GM12864 (cell line): ENCODE measurements around the gene JDP2.
"Not testable (repeated sequence)": the region's sequence is repeated elsewhere in the genome, so short reads cannot be mapped to it uniquely, and the experiment has no call there.

Experiments
- DNase-seq: peaks from one replicate; pipeline ENCODE4 v3.0.0-alpha.2; 2011; ENCODE audit warnings: low read depth
- H3K4me3 ChIP-seq: 2 replicates; pipeline ENCODE4 v1.5.1; 2011; ENCODE audit warnings: mild to moderate bottlenecking, low read depth, low read length, control low read depth
- TF ChIP-seq, protein P1 (sequence below): IDR thresholded peaks from 2 replicates; pipeline ENCODE4 v1.5.1; 2011; ENCODE audit warnings: low read depth, mild to moderate bottlenecking, moderate library complexity, low read length, control low read depth, inconsistent platforms; ENCODE audit errors: missing control alignments

JDP2 gene, protein sequence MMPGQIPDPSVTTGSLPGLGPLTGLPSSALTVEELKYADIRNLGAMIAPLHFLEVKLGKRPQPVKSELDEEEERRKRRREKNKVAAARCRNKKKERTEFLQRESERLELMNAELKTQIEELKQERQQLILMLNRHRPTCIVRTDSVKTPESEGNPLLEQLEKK

DNA sequence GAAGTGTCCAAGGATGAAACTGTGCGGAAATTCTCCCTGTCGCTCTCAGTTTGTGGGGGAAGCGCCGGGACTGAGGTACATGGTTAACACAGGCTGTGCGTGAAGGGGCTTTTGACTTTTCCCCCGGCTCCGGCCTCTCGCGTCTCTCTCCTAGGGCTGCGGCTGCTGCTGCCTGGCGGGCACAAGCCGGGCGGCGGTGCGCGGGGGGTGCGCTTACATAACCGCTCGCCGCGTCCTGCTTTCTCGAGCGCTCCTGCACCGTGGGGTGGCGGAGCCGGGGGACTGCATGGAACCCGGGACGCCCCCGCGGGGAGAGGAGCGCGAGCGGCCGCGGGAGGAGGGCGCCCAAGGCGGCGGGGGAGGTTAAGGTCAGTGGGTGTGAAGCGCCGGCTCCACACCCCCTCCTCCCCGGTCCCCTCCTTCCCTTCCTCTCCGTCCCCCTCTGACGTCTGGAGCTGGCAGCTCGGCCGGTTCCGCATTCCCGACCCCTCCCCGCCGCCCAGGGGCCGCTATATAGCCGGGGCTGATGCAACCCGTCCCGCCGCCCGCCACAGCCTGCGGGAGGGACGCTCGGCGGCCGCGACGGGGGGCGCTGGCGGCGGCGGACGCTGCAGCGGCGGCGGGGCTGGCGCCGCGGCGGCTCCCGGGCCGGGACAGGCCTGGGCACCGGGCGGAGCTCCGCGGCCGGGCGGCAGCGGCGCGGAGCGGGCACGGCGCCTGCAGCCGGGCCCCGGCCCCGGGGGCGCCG, at the start of gene JDP2:
Gene JDP2, plus strand, starts transcription at position 541 of the 748 bp plus-strand sequence. CDS start 9,899 bp downstream, outside the sequence.
- no peak for DNase-seq
- TF ChIP-seq, protein P1, sequence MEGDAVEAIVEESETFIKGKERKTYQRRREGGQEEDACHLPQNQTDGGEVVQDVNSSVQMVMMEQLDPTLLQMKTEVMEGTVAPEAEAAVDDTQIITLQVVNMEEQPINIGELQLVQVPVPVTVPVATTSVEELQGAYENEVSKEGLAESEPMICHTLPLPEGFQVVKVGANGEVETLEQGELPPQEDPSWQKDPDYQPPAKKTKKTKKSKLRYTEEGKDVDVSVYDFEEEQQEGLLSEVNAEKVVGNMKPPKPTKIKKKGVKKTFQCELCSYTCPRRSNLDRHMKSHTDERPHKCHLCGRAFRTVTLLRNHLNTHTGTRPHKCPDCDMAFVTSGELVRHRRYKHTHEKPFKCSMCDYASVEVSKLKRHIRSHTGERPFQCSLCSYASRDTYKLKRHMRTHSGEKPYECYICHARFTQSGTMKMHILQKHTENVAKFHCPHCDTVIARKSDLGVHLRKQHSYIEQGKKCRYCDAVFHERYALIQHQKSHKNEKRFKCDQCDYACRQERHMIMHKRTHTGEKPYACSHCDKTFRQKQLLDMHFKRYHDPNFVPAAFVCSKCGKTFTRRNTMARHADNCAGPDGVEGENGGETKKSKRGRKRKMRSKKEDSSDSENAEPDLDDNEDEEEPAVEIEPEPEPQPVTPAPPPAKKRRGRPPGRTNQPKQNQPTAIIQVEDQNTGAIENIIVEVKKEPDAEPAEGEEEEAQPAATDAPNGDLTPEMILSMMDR: no peak
- peak within 1 kb of the TSS; percentile 86 for H3K4me3 ChIP-seq

DNA sequence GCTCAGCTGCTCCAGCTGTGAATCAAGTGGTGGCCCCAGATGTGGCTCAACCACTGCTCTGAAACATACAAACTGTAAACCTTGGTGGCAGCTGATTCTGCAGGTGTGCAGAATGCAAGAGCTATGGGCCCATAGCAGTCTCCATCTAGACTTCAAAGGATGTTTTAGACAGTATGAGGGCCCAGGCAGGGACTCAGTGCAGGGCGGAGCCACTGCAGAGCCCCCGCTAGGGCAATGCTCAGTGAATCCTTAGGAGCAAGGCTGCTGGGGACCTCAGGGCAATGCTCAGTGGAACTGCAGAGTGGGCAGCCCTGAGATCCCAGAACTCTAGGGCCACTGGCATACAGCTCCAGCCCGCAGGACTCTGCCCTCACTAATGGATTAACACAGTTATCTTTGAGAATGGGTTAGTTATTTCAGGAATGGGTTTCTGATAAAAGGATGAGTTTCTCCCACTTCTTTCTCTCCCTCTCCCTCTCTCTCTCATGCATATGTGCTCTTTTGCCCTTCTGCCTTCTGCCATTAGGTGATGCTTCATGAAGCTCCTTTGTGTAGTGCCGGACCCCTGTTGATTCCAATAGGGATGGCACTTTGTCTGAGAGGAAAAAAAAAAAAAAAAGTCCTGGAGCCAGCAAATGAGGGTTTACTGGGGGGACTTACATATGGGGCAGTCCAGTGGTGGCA, 48.4 kb upstream of the JDP2 start:
- DNase-seq: no peak
- TF ChIP-seq, protein P1: no peak
- no peak overlapping the region for H3K4me3 ChIP-seq

DNA sequence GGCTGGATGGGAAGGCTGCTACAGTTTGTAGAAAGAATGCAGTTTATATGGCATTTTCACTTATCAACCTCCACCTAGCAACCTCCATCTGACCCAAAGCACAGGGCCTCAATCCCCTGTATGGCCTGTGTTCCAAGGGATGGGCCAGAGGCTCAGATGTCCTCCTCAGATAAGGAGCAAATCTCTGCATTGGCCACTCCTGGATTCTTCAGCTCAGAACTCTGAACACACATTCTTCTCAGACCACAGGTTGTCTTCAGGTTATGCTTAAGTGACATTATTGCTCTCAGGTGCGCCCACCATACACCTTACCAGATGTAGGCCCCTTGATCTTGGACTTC, 47.9 kb upstream of the JDP2 start:
- no peak for DNase-seq
- H3K4me3 ChIP-seq: no peak overlapping the region

DNA sequence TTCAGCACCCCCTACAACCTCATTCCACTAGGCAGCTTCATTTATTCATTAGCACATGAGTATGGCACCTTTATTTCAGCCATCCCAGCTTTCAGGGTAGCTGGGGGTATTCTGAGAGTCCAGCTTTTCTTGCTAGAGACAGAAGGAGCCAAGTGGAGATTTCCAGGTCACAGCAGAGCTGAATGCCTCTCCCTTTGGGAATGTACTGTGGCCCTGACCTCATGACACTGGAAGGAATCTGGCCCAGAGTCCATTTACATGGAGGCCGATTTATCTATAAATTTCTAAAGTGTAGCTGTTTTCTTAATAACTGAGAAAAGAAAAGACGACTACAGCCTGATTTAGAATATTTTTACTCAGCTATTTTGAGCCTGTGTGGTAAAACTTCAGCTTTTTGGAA, 47.2 kb upstream of the JDP2 start:
- DNase-seq: no peak

More for the DNA sequence above, 47.9 kb upstream of the JDP2 start:
- TF ChIP-seq, protein P1: no peak

DNA sequence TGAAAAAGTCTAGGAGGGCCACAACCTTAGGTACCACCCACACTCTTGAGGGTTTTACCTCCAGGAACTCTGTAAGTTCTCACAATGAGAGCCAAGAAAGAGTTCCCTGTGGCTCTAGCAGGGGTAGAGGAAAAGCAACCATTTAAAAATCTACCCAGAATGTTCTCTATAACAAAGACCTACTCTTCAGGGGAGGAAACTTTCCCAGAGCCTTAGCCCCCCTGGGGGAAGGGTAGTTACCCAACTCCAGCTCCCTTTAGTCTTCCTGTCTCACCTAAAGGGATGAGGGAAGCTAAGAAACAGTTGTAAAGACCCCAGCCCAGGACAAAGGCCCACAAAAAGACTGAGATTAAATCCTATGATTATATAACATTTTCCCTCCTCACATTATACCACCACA, 46.2 kb upstream of the JDP2 start:
- no peak for DNase-seq

More for the DNA sequence above, 47.2 kb upstream of the JDP2 start:
- no peak overlapping the region for H3K4me3 ChIP-seq
- TF ChIP-seq, protein P1: no peak

DNA sequence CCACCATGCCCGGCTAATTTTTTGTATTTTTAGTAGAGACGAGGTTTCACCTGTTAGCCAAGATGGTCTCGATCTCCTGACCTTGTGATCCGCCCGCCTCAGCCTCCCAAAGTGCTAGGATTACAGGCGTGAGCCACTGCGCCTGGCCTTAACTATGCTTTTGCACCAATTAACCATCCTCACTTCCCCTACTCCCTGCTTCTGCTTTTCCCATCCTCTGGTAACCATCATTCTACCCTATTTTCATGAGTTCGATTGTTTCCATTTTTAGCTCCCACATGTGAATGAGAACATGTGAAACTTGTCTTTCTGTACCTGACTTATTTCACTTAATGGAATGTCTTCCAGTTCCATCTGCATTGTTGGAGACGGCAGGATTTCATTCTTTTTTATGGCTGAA, 44.6 kb upstream of the JDP2 start:
- not testable (repeated sequence) for H3K4me3 ChIP-seq

More for the DNA sequence above, 46.2 kb upstream of the JDP2 start:
- TF ChIP-seq, protein P1: no peak
- H3K4me3 ChIP-seq: no peak overlapping the region

DNA sequence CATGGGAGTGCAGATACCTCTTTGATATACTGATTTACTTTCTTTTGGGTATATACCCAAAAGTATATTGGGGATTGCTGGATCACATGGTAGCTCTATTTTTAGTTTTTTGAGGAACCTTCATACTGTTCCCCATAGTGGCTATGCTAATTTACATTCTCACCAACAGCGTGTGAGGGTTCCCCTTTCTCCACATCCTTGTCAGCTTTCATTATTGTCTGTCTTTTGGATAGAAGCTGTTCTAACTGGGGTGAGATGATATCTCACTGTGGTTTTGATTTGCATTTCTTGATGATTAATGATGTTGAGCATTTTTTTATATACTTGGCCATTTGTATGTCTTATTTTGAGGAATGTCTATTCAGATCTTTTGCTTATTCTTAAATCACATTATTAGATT, 44.1 kb upstream of the JDP2 start:
- no peak for DNase-seq
- TF ChIP-seq, protein P1: no peak
- H3K4me3 ChIP-seq: no peak overlapping the region

More for the DNA sequence above, 44.6 kb upstream of the JDP2 start:
- not testable (repeated sequence) for DNase-seq
